ENCODE results near the gene FMO5. TPM values are rescaled to one million over a fixed set of nuclear protein-coding genes. Genes with fewer than 3 reads are reported as not detected.
A peak's percentile ranks its signal among the peaks of the same experiment; 100 is the strongest.

FMO5 gene
- total and polyA plus RNA-seq, 2 of the 13 experiments (the other 11 are each of a cell fraction or from before 2014, with no cell fraction given), result 48.2 to 149 TPM

DNA sequence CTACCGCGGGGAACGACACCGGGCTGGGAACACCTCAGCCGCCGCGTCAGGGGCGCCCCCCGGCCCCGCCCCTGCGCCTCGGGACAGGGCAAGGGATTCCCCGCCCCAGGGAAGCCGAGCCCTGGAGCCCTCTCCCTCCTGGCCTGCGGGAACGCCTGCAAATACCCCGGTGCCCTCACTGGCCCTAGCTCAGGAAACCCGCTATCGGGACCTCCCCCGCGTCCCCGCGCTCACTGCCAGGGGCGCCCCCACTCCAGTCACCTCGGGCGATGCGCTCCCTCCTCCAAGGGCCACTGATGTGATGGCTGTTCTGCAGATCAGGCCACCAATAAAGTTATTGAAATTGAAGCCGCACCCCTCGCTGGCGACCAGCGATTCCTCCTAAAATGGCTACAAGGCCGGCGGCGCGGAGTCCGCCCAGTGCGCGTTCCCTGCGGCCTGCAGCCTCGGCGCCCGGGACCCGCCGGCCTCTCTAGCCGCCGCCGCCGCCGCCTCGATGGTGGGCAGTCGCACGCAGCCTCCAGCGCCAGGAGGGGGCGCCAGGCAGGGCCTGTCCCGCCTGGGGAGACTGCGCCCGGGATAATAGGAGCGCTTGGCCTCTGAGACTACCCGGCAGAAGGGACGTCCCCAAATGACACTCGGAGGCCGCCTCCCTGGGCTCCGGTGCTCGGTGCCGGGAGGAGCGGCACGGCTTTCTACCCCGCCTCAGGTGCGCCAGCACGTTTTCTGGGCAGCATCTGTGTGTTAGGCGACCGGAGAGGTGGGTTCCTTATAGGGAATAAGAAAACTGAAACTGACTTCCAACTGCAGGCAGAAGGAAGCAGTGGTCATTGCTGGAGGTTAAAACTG, 52.7 kb downstream of the FMO5 start, which contains the start of gene PRKAB2 (continued):
- TF ChIP-seq ZBTB14 (CRISPR knock-in tag; IDR thresholded peaks at IDR 0.05) (peak; percentile 97), ZNF503 (CRISPR knock-in tag; IDR thresholded peaks at IDR 0.05) (peak; percentile 72; the same call in 1 of the 2 replicates), CENPX (CRISPR knock-in tag; IDR thresholded peaks at IDR 0.05) (no peak), TOE1 (CRISPR knock-in tag; IDR thresholded peaks at IDR 0.05) (0 out of 2 replicates have a peak, but pooled peaks have one; percentile 59), ZNF207 (IDR thresholded peaks at IDR 0.05; ENCODE audit: borderline replicate concordance) (no peak), TOPORS (CRISPR knock-in tag; IDR thresholded peaks at IDR 0.05) (no peak; the same call in 1 of the 2 replicates), HOXA9 (CRISPR knock-in tag; IDR thresholded peaks at IDR 0.05; ENCODE audit: borderline replicate concordance) (no peak), HNF4A (CRISPR knock-in tag; IDR thresholded peaks at IDR 0.05) (peak; percentile 30), KLF15 (CRISPR knock-in tag; IDR thresholded peaks at IDR 0.05; ENCODE audit: borderline replicate concordance) (no peak), GMEB2 (CRISPR knock-in tag; IDR thresholded peaks at IDR 0.05; ENCODE audit: low read depth) (peak; percentile 44; the same call in 1 of the 2 replicates), ZNF670 (CRISPR knock-in tag; IDR thresholded peaks at IDR 0.05; ENCODE audit: borderline replicate concordance) (peak; percentile 68), FOXM1 (CRISPR knock-in tag; IDR thresholded peaks at IDR 0.05) (no peak), ZC3H4 (CRISPR knock-in tag; IDR thresholded peaks at IDR 0.05; ENCODE audit: borderline replicate concordance) (no peak), TIGD3 (CRISPR knock-in tag; IDR thresholded peaks at IDR 0.05; ENCODE audit: borderline replicate concordance) (no peak)
- TF ChIP-seq, protein P1, sequence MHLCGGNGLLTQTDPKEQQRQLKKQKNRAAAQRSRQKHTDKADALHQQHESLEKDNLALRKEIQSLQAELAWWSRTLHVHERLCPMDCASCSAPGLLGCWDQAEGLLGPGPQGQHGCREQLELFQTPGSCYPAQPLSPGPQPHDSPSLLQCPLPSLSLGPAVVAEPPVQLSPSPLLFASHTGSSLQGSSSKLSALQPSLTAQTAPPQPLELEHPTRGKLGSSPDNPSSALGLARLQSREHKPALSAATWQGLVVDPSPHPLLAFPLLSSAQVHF (CRISPR knock-in tag; IDR thresholded peaks at IDR 0.05), result peak; percentile 33; the same call in 1 of the 2 replicates
- TF ChIP-seq, protein P2, sequence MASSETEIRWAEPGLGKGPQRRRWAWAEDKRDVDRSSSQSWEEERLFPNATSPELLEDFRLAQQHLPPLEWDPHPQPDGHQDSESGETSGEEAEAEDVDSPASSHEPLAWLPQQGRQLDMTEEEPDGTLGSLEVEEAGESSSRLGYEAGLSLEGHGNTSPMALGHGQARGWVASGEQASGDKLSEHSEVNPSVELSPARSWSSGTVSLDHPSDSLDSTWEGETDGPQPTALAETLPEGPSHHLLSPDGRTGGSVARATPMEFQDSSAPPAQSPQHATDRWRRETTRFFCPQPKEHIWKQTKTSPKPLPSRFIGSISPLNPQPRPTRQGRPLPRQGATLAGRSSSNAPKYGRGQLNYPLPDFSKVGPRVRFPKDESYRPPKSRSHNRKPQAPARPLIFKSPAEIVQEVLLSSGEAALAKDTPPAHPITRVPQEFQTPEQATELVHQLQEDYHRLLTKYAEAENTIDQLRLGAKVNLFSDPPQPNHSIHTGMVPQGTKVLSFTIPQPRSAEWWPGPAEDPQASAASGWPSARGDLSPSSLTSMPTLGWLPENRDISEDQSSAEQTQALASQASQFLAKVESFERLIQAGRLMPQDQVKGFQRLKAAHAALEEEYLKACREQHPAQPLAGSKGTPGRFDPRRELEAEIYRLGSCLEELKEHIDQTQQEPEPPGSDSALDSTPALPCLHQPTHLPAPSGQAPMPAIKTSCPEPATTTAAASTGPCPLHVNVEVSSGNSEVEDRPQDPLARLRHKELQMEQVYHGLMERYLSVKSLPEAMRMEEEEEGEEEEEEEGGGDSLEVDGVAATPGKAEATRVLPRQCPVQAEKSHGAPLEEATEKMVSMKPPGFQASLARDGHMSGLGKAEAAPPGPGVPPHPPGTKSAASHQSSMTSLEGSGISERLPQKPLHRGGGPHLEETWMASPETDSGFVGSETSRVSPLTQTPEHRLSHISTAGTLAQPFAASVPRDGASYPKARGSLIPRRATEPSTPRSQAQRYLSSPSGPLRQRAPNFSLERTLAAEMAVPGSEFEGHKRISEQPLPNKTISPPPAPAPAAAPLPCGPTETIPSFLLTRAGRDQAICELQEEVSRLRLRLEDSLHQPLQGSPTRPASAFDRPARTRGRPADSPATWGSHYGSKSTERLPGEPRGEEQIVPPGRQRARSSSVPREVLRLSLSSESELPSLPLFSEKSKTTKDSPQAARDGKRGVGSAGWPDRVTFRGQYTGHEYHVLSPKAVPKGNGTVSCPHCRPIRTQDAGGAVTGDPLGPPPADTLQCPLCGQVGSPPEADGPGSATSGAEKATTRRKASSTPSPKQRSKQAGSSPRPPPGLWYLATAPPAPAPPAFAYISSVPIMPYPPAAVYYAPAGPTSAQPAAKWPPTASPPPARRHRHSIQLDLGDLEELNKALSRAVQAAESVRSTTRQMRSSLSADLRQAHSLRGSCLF (CRISPR knock-in tag; IDR thresholded peaks at IDR 0.05; ENCODE audit: borderline replicate concordance), result no peak

All from HepG2 (cell line).